Kidney (tissue), 14 donors: ENCODE data around the gene SYNE1. TPM values are rescaled to one million over a fixed set of nuclear protein-coding genes. Genes with fewer than 3 reads are reported as not detected.

ENCODE experiments used
- DNase-seq, 5 donors: peaks; one replicate each; pipeline ENCODE4 v3.0.0-alpha.2; 2013 to 2020
- FAIRE-seq: peaks from 2 replicates; lab custom pipeline; 2012; peaks lifted over from hg19 to GRCh38; lab: Jason Lieb, UNC
- H3K27ac ChIP-seq, 2 donors: one replicate each; pipeline ENCODE4 v1.7.0; 2013; ENCODE audit warnings: low read depth in 2 of 2, low read length in 2 of 2, inconsistent platforms in 1 of 2
- H3K27me3 ChIP-seq: one replicate; pipeline ENCODE4 v1.7.1; 2013; ENCODE audit warnings: low read length, inconsistent platforms; ENCODE audit not compliant: control insufficient read depth, insufficient read depth
- H3K36me3 ChIP-seq, 3 donors: one replicate each; pipeline versions ENCODE4 v1.7.0 to v1.7.1; 2013; ENCODE audit warnings: low read length in 3 of 3, control low read depth in 1 of 3, inconsistent platforms in 1 of 3; ENCODE audit not compliant: insufficient read depth in 3 of 3, control insufficient read depth in 2 of 3
- H3K4me1 ChIP-seq, 3 donors: one replicate each; pipeline versions ENCODE4 v1.7.0 to v1.7.1; 2013; ENCODE audit warnings: low read length in 3 of 3, inconsistent platforms in 1 of 3, low read depth in 1 of 3; ENCODE audit not compliant: control insufficient read depth in 2 of 3, insufficient read depth in 2 of 3
- H3K4me3 ChIP-seq, 3 donors: one replicate each; pipeline versions ENCODE4 v1.7.0 to v1.8.1; 2013; ENCODE audit warnings: low read length in 3 of 3, control low read depth in 1 of 3, inconsistent platforms in 1 of 3
- H3K9ac ChIP-seq, 3 donors: one replicate each; pipeline versions ENCODE4 v1.7.0 to v1.7.1; 2013; ENCODE audit warnings: low read length in 3 of 3, control low read depth in 1 of 3, inconsistent platforms in 1 of 3
- H3K9me3 ChIP-seq, 3 donors: one replicate each; pipeline versions ENCODE4 v1.7.0 to v1.7.1; 2013; ENCODE audit warnings: low read length in 3 of 3, control low read depth in 1 of 3, inconsistent platforms in 1 of 3; ENCODE audit not compliant: control insufficient read depth in 2 of 3, insufficient read depth in 1 of 3
- CTCF ChIP-seq: IDR thresholded peaks from 3 replicates; pipeline ENCODE4 v1.5.1; 2012; ENCODE audit warnings: mild to moderate bottlenecking, moderate library complexity, borderline replicate concordance; ENCODE audit not compliant: insufficient read depth; ENCODE audit errors: extremely low read depth
- intact Hi-C: fragments of 100-400 bp; cut with DNase I; formaldehyde crosslinking; loops from one replicate; pipeline ENCODE4 v1.11.1; 2022
- polyA plus RNA-seq: library from polyadenylated mRNA; stranded (reverse); fragments of 350-450 nt; fragmentation: Illumina TruSeq; extraction: RNeasy Lipid Tissue Mini Kit (QIAGEN cat#74804); gene quantifications from one replicate; pipeline ENCODE4 v1.2.3, GENCODE V29; 2014; ENCODE audit warnings: low read depth, low replicate concordance; ENCODE audit not compliant: insufficient read depth
- total RNA-seq: library from RNA; stranded (reverse); fragmentation: NEBNext Ultra II Directional; extraction: Animal tissue kit (Norgen Biotek cat#: 25700); gene quantifications from one replicate; pipeline ENCODE4 v1.2.1, GENCODE V29; 2021
- donor health status: control.
- donor health status: control.
- donor health status: control.
- donor health status: control.
- donor health status: control.
- donor health status: DM: yes; HTN: yes; CAD: no.
- donor health status: Normal renal cell carcinoma (clear cell type).

SYNE1 gene
- total and polyA plus RNA-seq, 2 donors from 2014 or later, result 47.8 to 216 TPM

DNA sequence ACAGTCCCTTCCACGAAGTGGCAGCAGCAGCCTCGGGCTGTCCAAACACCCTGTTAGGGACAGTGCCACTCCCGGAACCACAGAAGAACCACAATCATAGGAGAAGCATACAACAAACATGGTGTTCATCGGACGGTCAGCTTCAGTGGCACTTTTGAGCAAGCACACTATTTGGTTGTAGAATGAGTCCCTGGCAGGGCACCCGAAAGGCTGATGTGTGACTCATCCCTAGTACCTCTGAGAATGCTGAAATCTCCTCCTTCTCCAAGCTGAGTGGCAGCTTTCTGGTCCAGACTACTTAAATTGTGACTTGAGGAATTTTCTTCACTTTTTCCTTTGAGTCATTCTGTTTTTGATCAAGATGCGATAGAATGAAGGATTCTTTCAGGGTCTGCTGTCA, 547.2 kb downstream of the SYNE1 start:
- DNase-seq (no peak), FAIRE-seq (no peak)
- no peak overlapping the region for H3K9ac ChIP-seq
- no peaks in the 10 kb centered on the region for H3K9me3 ChIP-seq
- H3K4me1 ChIP-seq, result no peaks in the 10 kb centered on the region
- intact Hi-C loops, result no loop called here
- H3K27ac ChIP-seq, result no peak overlapping the region
- no peak overlapping the region for H3K4me3 ChIP-seq
- no peaks in the 10 kb centered on the region for H3K36me3 ChIP-seq
- no peaks in the 10 kb centered on the region for H3K27me3 ChIP-seq
- TF ChIP-seq CTCF, result no peak

DNA sequence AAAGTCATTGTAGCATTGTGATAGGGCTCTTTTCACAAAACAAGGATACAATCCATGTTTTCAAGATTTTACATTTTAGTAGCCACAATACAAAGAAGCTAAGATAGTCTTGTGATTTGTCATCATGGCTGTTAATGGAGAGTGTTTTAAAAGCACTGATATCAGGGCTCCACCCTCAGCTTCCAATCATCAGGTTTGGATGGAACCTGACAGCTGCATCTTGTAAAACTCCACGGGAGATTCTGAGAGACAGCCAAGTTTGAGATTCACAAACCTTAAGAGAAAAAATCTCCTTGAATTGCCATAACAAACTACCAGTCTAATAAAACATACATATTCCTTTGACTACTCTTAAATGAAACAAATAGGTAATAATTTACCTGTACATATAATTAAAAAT, 549.5 kb downstream of the SYNE1 start:
- no peaks in the 10 kb centered on the region for H3K36me3 ChIP-seq
- H3K4me3 ChIP-seq, result no peak overlapping the region
- no peak for FAIRE-seq
- no peaks in the 10 kb centered on the region for H3K27me3 ChIP-seq
- intact Hi-C loops, result no loop called here
- no peak for DNase-seq
- H3K27ac ChIP-seq, result no peak overlapping the region
- no peak overlapping the region for H3K9ac ChIP-seq
- no peaks in the 10 kb centered on the region for H3K9me3 ChIP-seq
- TF ChIP-seq CTCF, result no peak
- no peaks in the 10 kb centered on the region for H3K4me1 ChIP-seq

- Histone ChIP-seq H3K27me3 (no peaks in the 10 kb centered on the region), H3K4me3 (no peak overlapping the region), H3K9me3 (no peaks in the 10 kb centered on the region), H3K27ac (no peak overlapping the region), H3K36me3 (no peaks in the 10 kb centered on the region), H3K4me1 (no peaks in the 10 kb centered on the region), H3K9ac (no peak overlapping the region)
- TF ChIP-seq CTCF, result no peak
- intact Hi-C loops, result no loop called here
- DNase-seq (no peak), FAIRE-seq (no peak)
Observed at GRCh38 chr6:152087096-152087495, 550.1 kb downstream of the SYNE1 start.

GRCh38 chr6:152086223-152086873, 550.8 kb downstream of the SYNE1 start:
- DNase-seq (no peak), FAIRE-seq (no peak)
- H3K4me1 ChIP-seq, result no peaks in the 10 kb centered on the region
- no peak overlapping the region for H3K9ac ChIP-seq
- H3K9me3 ChIP-seq, result no peaks in the 10 kb centered on the region
- no peak overlapping the region for H3K4me3 ChIP-seq
- intact Hi-C loops, result no loop called here
- no peak overlapping the region for H3K27ac ChIP-seq
- H3K36me3 ChIP-seq, result no peaks in the 10 kb centered on the region
- TF ChIP-seq CTCF, result no peak
- no peaks in the 10 kb centered on the region for H3K27me3 ChIP-seq
